ENCODE measurements around the gene SLC6A6. TPM values are rescaled to one million over a fixed set of nuclear protein-coding genes. Genes with fewer than 3 reads are reported as not detected.

The SLC6A6 gene
- total RNA-seq, 2 donors from 2014 or later: 43.1 to 56.5 TPM

GRCh38 chr3:14438262-14438661 lies 35.9 kb downstream of the SLC6A6 start:
- no peak for DNase-seq
- H3K9ac ChIP-seq (ENCODE audit: extremely low read depth, low read length, poor library complexity, severe bottlenecking): no peak overlapping the region
- H3K9me3 Mint-ChIP-seq: no peaks in the 10 kb centered on the region
- H3K4me3 ChIP-seq (ENCODE audit: low read length): no peak overlapping the region
- H3K4me1 Mint-ChIP-seq: peaks cover 17% of the 10 kb centered on the region
- no peaks in the 10 kb centered on the region for H3K4me1 ChIP-seq (ENCODE audit: control insufficient read depth, insufficient read depth, low read length)
- WGBS, 2 experiments (ENCODE audit: insufficient coverage in 1 of 2, insufficient read length in 1 of 2): 83 to 97% methylated on average over 1 to 3 of the region's 3 CpGs
- no peaks in the 10 kb centered on the region for H3K9me3 ChIP-seq (ENCODE audit: control insufficient read depth, low read length)
- H3K27ac ChIP-seq (ENCODE audit: low read depth, low read length): no peak overlapping the region
- no peaks in the 10 kb centered on the region for H3K27me3 Mint-ChIP-seq (ENCODE audit: insufficient read depth)
- no peak for TF ChIP-seq CTCF (conservative IDR thresholded peaks at IDR 0.05)
- H3K27me3 ChIP-seq (ENCODE audit: control insufficient read depth, insufficient read depth, low read length, poor library complexity, severe bottlenecking): no peaks in the 10 kb centered on the region
- no peaks in the 10 kb centered on the region for H3K36me3 ChIP-seq (ENCODE audit: control insufficient read depth, insufficient read depth, low read length)
- peaks cover under 1% of the 10 kb centered on the region for H3K36me3 Mint-ChIP-seq (ENCODE audit: low read depth)
- H3K4me3 Mint-ChIP-seq: no peak overlapping the region
- no peak overlapping the region for H3K27ac Mint-ChIP-seq

GRCh38 chr3:14438929-14439328 lies 36.5 kb downstream of the SLC6A6 start:
- no peak for DNase-seq
- peaks cover 1% of the 10 kb centered on the region for H3K36me3 ChIP-seq (ENCODE audit: control insufficient read depth, insufficient read depth, low read length)
- Mint-ChIP-seq H3K27ac (no peak overlapping the region), H3K27me3 (ENCODE audit: insufficient read depth) (no peaks in the 10 kb centered on the region), H3K9me3 (no peaks in the 10 kb centered on the region), H3K4me1 (peaks cover 17% of the 10 kb centered on the region), H3K4me3 (no peak overlapping the region), H3K36me3 (ENCODE audit: low read depth) (peaks cover 4% of the 10 kb centered on the region)
- no peak overlapping the region for H3K4me3 ChIP-seq (ENCODE audit: low read length)
- no peak overlapping the region for H3K27ac ChIP-seq (ENCODE audit: low read depth, low read length)
- H3K9me3 ChIP-seq (ENCODE audit: control insufficient read depth, low read length): no peaks in the 10 kb centered on the region
- no peak for TF ChIP-seq CTCF (conservative IDR thresholded peaks at IDR 0.05)
- H3K9ac ChIP-seq (ENCODE audit: extremely low read depth, low read length, poor library complexity, severe bottlenecking): no peak overlapping the region
- WGBS, 2 experiments (ENCODE audit: insufficient coverage in 1 of 2, insufficient read length in 1 of 2): 79 to 88% methylated on average over 3 to 6 of the region's 6 CpGs
- H3K27me3 ChIP-seq (ENCODE audit: control insufficient read depth, insufficient read depth, low read length, poor library complexity, severe bottlenecking): no peaks in the 10 kb centered on the region
- no peaks in the 10 kb centered on the region for H3K4me1 ChIP-seq (ENCODE audit: control insufficient read depth, insufficient read depth, low read length)

GRCh38 chr3:14439501-14440167 lies 37.2 kb downstream of the SLC6A6 start:
- Mint-ChIP-seq H3K27me3 (ENCODE audit: insufficient read depth) (no peaks in the 10 kb centered on the region), H3K27ac (peak overlapping the region; percentile 46), H3K9me3 (no peaks in the 10 kb centered on the region), H3K4me1 (peaks cover 17% of the 10 kb centered on the region), H3K36me3 (ENCODE audit: low read depth) (peaks cover 11% of the 10 kb centered on the region), H3K4me3 (no peak overlapping the region)
- H3K27me3 ChIP-seq (ENCODE audit: control insufficient read depth, insufficient read depth, low read length, poor library complexity, severe bottlenecking): no peaks in the 10 kb centered on the region
- no peak for TF ChIP-seq CTCF (conservative IDR thresholded peaks at IDR 0.05)
- H3K27ac ChIP-seq (ENCODE audit: low read depth, low read length): no peak overlapping the region
- H3K9me3 ChIP-seq (ENCODE audit: control insufficient read depth, low read length): no peaks in the 10 kb centered on the region
- DNase-seq: no peak
- no peaks in the 10 kb centered on the region for H3K4me1 ChIP-seq (ENCODE audit: control insufficient read depth, insufficient read depth, low read length)
- peaks cover 4% of the 10 kb centered on the region for H3K36me3 ChIP-seq (ENCODE audit: control insufficient read depth, insufficient read depth, low read length)
- H3K9ac ChIP-seq (ENCODE audit: extremely low read depth, low read length, poor library complexity, severe bottlenecking): no peak overlapping the region
- H3K4me3 ChIP-seq (ENCODE audit: low read length): no peak overlapping the region
- 89 to 98% methylated on average over 8 to 13 of the region's 13 CpGs for WGBS, 2 experiments (ENCODE audit: insufficient coverage in 1 of 2, insufficient read length in 1 of 2)

Data from endodermal cell (in vitro differentiated cells).